C4-2B (cell line): Measurements from ENCODE around the gene RGMB.
"Not testable (repeated sequence)": the region's sequence is repeated elsewhere in the genome, so short reads cannot be mapped to it uniquely, and the experiment has no call there.

Experiments
- H3K27ac ChIP-seq: fragments of 450-650 bp; 2 replicates; pipeline ENCODE4 v1.5.1; 2017
- CTCF ChIP-seq: fragments of 450-650 bp; conservative IDR thresholded peaks from 2 replicates; pipeline ENCODE4 v1.5.1; 2017; ENCODE audit warnings: mild to moderate bottlenecking
- ZFX ChIP-seq: fragments of 450-650 bp; IDR thresholded peaks from 2 replicates; pipeline ENCODE4 v1.6.1; 2017

Gene RGMB

GRCh38 chr5:98741926-98742325 is 31.5 kb upstream of the RGMB start:
- TF ChIP-seq ZFX = no peak
- no peak overlapping the region for H3K27ac ChIP-seq

- TF ChIP-seq ZFX (no peak), CTCF (no peak)
- H3K27ac ChIP-seq = no peak overlapping the region
These were observed 30.9 kb upstream of the RGMB start for GRCh38 chr5:98742396-98743073.

- not testable (repeated sequence) for H3K27ac ChIP-seq
These were observed 25.2 kb upstream of the RGMB start for GRCh38 chr5:98748259-98748658.

GRCh38 chr5:98749046-98749445 is 24.4 kb upstream of the RGMB start:
- H3K27ac ChIP-seq = no peak overlapping the region
- TF ChIP-seq CTCF (no peak), ZFX (no peak)

GRCh38 chr5:98750693-98751092 is 22.8 kb upstream of the RGMB start:
- TF ChIP-seq ZFX (no peak), CTCF (peak; percentile 72)
- no peak overlapping the region for H3K27ac ChIP-seq

- not testable (repeated sequence) for H3K27ac ChIP-seq
These were observed 21.1 kb upstream of the RGMB start for GRCh38 chr5:98752331-98752730.

GRCh38 chr5:98752801-98753200 is 20.7 kb upstream of the RGMB start:
- H3K27ac ChIP-seq = not testable (repeated sequence)

GRCh38 chr5:98753507-98753906 is 20.0 kb upstream of the RGMB start:
- TF ChIP-seq CTCF (no peak), ZFX (no peak)
- H3K27ac ChIP-seq = no peak overlapping the region

GRCh38 chr5:98755406-98755805 is 18.1 kb upstream of the RGMB start:
- no peak overlapping the region for H3K27ac ChIP-seq
- TF ChIP-seq ZFX = no peak
- TF ChIP-seq CTCF = no peak

- TF ChIP-seq ZFX (no peak), CTCF (no peak)
- H3K27ac ChIP-seq = no peak overlapping the region
These were observed 15.5 kb upstream of the RGMB start for GRCh38 chr5:98757978-98758377.
